GM10847 (cell line): ENCODE results near the gene TLE4.

Experiments
- POLR2A ChIP-seq: IDR thresholded peaks from 2 replicates; pipeline ENCODE4 v1.6.1; 2011; ENCODE audit not compliant: insufficient read length; ENCODE audit errors: extremely low read depth

The TLE4 gene

GRCh38 chr9:79581794-79582193 lies 10.0 kb downstream of the TLE4 start:
- no peak for TF ChIP-seq POLR2A

GRCh38 chr9:79583952-79584654 lies 12.3 kb downstream of the TLE4 start:
- no peak for TF ChIP-seq POLR2A

- no peak for TF ChIP-seq POLR2A
Observed at GRCh38 chr9:79584655-79584982, 12.9 kb downstream of the TLE4 start.

DNA sequence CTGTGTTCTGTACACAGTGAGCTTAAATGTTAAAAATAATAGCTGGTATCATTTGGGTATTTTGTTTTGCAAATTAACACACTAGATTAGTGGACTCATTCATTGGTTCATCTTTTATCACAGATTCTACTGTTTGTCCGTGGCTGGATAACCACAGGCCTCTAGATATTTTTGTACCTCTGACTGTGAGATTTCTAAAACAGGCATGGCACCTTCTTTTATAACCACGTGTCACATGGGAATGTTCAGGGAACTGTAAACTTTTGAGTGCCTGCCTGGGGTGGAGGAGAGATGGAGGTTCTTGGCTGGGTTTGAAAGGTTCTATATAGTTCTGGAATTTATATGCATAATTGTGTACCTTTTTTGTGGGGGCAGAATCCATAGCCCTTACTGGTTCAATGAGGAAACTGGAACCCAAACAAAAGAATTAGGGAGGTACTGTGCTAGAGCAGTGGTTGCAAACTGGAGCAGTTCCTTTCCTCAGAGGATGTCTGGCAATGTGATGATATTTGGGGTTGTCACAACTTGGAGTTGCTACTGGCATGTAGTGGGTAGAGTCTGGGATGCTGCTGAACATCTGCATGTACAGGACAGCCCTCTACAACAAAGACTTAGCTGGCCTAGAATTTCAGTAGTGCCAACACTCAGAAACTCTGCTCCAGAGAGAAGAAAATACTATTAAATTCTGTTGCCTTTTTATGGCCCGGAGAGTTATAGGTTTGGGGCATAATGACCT lies 16.9 kb downstream of the TLE4 start:
- no peak for TF ChIP-seq POLR2A

- TF ChIP-seq POLR2A: no peak
Observed at GRCh38 chr9:79591458-79591857, 19.7 kb downstream of the TLE4 start.

DNA sequence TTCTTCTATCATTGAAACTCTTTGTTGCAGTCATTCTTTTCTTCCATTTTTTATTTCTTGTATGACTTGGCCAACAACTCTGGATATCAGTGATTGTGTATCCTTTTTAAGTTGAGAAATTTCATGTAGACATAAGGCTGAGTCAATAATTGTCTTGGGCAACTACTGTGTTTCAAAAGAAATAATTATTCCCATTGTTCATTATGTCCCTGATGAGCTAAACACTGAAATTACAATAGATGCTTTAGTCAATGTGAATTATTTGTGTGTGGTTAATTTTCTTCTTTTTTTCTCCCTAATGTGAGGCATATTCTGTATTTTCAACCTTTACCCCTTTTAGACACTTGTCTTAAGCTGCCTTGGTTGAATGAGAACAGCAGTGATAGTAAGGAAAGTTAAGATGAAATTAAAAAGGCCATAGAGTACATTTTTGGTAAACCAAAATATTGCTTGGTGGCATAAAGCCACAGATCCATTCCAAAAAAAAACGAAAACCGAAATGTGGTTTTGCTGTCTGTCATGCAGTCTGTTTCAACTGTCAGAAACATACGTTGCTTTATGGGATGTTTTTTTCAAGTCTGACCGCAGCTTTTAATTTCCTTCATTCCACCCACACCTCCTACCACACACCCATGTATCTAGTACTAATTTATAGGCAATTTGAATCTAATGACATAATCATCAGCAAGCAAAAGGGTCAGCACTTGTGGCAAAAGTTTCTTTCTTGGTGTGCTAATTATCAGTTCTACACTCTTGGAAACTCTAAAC lies 21.1 kb downstream of the TLE4 start:
- no peak for TF ChIP-seq POLR2A

DNA sequence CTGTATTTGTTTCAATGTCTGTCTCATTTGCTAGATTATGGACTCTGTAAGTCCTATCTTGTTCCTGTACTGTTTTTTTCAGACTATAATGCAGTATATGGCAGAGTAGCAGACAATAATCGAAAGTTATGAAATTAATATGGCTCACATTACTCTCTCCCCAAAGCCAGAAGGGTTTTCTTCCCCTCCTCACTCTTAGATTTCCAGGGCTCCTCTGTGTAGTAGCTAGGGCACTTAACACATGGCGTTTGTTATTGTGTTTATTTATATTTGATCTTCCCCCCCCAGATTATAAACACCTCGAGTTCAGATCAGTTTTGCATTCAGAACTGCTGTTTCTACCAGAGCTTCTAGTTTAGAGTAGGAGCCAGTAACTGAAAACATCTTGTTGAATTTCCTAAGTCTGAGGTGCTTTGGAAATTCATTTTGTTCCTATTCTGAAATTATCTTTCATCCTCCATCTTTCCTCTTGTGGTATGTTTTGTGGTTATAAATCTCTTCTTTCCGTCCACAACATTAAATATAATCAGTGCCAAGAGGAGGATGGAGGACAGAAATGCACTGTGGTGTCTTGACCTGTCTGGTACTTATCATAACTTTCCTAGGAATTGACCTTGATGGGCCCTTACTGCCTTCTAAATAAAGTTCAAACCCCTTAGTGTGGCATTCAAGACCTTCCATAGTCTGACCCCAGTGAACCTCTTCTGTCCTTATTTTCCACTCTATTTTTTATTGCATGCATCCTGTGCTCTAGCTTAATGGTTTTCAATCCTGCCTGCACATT lies 27.0 kb downstream of the TLE4 start:
- no peak for TF ChIP-seq POLR2A

GRCh38 chr9:79600466-79600865 lies 28.7 kb downstream of the TLE4 start:
- no peak for TF ChIP-seq POLR2A

GRCh38 chr9:79603222-79603920 lies 31.6 kb downstream of the TLE4 start:
- no peak for TF ChIP-seq POLR2A

DNA sequence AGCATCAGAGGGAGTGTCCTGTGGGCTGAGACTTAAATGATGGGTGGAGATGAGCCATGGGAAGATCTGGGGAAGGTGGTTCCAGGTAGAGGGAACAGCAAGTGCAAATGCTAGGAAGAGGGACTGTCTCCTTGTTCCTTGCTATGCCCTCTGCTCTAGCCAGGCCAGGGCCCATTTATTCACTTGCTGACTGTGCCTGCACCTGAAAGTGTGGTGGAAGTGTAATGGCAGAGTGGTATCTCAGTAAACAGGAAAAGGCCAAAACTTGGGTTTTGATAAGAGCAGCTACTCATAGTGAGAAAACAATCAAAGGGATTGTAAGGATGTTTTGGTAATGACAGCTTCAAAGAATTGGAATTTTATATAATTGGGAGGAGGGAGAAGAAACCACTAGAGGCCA lies 32.4 kb downstream of the TLE4 start:
- TF ChIP-seq POLR2A: no peak

DNA sequence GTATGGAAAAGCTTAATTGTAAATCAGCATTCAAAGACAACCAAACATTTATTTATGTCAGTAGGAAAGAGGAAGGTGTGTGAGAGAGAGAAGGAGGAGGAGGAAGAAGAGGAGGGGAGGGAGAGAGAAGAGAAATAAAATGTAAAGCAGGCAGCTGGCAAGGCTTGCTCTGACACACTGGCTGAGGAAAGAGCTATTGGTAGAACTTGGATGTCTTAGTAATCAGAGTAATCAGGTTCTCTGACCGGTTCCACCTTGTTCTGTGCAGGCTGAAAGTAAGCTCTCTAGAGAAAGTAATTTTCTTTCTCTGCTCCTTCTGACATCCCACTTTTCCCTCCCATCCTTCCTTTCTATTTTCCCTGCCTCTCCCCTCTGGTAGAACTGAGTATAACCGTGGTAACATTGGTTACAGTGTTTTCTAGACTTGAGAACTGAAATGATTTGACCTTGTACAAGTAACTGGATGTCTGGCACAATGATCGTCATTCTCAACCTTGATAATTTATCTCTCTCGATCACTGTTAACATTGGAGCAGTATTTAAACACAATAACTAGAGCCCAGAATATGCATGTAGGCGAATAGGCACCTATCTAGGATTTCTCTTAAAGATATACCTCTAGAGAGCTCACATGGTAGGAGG lies 33.3 kb downstream of the TLE4 start:
- TF ChIP-seq POLR2A: no peak

- no peak for TF ChIP-seq POLR2A
Observed at GRCh38 chr9:79609468-79610018, 37.8 kb downstream of the TLE4 start.

GRCh38 chr9:79610019-79610631 lies 38.4 kb downstream of the TLE4 start:
- no peak for TF ChIP-seq POLR2A
